ENCODE measurements around the gene KIFC3.

GRCh38 chr16:57724531-57724930 lies 77.8 kb downstream of the KIFC3 start:
- TF ChIP-seq POLR2A (IDR thresholded peaks at IDR 0.05) (no peak), EP300 (IDR thresholded peaks at IDR 0.05) (no peak)
- TF ChIP-seq, protein P1, sequence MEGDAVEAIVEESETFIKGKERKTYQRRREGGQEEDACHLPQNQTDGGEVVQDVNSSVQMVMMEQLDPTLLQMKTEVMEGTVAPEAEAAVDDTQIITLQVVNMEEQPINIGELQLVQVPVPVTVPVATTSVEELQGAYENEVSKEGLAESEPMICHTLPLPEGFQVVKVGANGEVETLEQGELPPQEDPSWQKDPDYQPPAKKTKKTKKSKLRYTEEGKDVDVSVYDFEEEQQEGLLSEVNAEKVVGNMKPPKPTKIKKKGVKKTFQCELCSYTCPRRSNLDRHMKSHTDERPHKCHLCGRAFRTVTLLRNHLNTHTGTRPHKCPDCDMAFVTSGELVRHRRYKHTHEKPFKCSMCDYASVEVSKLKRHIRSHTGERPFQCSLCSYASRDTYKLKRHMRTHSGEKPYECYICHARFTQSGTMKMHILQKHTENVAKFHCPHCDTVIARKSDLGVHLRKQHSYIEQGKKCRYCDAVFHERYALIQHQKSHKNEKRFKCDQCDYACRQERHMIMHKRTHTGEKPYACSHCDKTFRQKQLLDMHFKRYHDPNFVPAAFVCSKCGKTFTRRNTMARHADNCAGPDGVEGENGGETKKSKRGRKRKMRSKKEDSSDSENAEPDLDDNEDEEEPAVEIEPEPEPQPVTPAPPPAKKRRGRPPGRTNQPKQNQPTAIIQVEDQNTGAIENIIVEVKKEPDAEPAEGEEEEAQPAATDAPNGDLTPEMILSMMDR (IDR thresholded peaks at IDR 0.05): no peak

Measured in sigmoid colon (tissue), 4 donors.